IMR-90 (cell line): ENCODE results near the gene EHBP1. TPM values are rescaled to one million over a fixed set of nuclear protein-coding genes. Genes with fewer than 3 reads are reported as not detected.

Experiments used
- ATAC-seq: fragments of 200-7000 bp; cut with Tn5 transposase; 2 replicates; pipeline ENCODE4 v1.9.1; 2020; ENCODE audit warnings: low read depth, mild to moderate bottlenecking, moderate library complexity
- BruUV-seq: library from RNA; stranded (reverse); fragments of 400-500 nt; replicated peaks from 2 replicates; lab custom pipeline; 2021; lab: Mats Ljungman, UMichigan
- CTCF ChIA-PET: fragments of 300-600 bp; formaldehyde crosslinking; extraction: SDS; loops from one replicate; lab custom pipeline; 2021; ENCODE audit warnings: antibody characterized with exemption; lab: Yijun Ruan, JAX
- POLR2A ChIA-PET: fragments of 300-600 bp; sonication (Branson Sonifier 250); formaldehyde crosslinking; loops from one replicate; lab custom pipeline; 2022; ENCODE audit warnings: antibody characterized with exemption; ENCODE audit not compliant: unreplicated experiment; lab: Charles Lee
- DNase-seq: peaks from one replicate; pipeline ENCODE4 v3.0.0; 2013
- H2AFZ ChIP-seq: replicated peaks from 2 replicates; pipeline ENCODE3; 2013; ENCODE audit warnings: low read length, mild to moderate bottlenecking; ENCODE audit not compliant: poor library complexity
- H2AK5ac ChIP-seq: 2 replicates; pipeline ENCODE4 v1.6.1; 2013; ENCODE audit warnings: low read depth, low read length, inconsistent platforms
- H2AK9ac ChIP-seq: replicated peaks from 2 replicates; pipeline ENCODE3; 2013; ENCODE audit warnings: mild to moderate bottlenecking, low read depth, low read length, moderate library complexity; ENCODE audit not compliant: poor library complexity
- H2BK120ac ChIP-seq: 2 replicates; pipeline ENCODE4 v1.6.1; 2013; ENCODE audit warnings: low read depth, low read length, inconsistent platforms
- H2BK15ac ChIP-seq: 3 replicates; pipeline ENCODE4 v1.6.1; 2013; ENCODE audit warnings: low read depth, low read length, inconsistent platforms
- H2BK20ac ChIP-seq: 2 replicates; pipeline ENCODE4 v1.6.1; 2013; ENCODE audit warnings: low read depth, mild to moderate bottlenecking, inconsistent platforms, low read length, moderate library complexity
- H2BK5ac ChIP-seq: 2 replicates; pipeline ENCODE4 v1.6.1; 2013; ENCODE audit warnings: mild to moderate bottlenecking, low read depth, low read length, inconsistent platforms; ENCODE audit not compliant: poor library complexity, severe bottlenecking
- H3K14ac ChIP-seq: replicated peaks from 2 replicates; pipeline ENCODE4 v1.6.1; 2013; ENCODE audit warnings: low read depth, low read length, inconsistent platforms
- H3K18ac ChIP-seq: 2 replicates; pipeline ENCODE4 v1.6.1; 2013; ENCODE audit warnings: low read depth, low read length, control low read depth
- H3K23ac ChIP-seq: 2 replicates; pipeline ENCODE4 v1.6.1; 2013; ENCODE audit warnings: low read depth, low read length, inconsistent platforms
- H3K27ac ChIP-seq: 2 replicates; pipeline ENCODE4 v1.5.1; 2013; ENCODE audit warnings: mild to moderate bottlenecking, control low read depth, low read length; ENCODE audit not compliant: insufficient read depth
- H3K27me3 ChIP-seq: 2 replicates; pipeline ENCODE4 v1.6.1; 2013; ENCODE audit warnings: low read length; ENCODE audit not compliant: control insufficient read depth, insufficient read depth
- H3K36me3 ChIP-seq: 2 replicates; pipeline ENCODE4 v1.6.1; 2013; ENCODE audit warnings: low read length, mixed read lengths; ENCODE audit not compliant: control insufficient read depth, insufficient read depth
- H3K4ac ChIP-seq: 2 replicates; pipeline ENCODE4 v1.6.1; 2013; ENCODE audit warnings: low read depth, low read length, inconsistent platforms
- H3K4me1 ChIP-seq: 2 replicates; pipeline ENCODE4 v1.6.1; 2013; ENCODE audit warnings: low read length, mixed read lengths; ENCODE audit not compliant: control insufficient read depth, insufficient read depth
- H3K4me2 ChIP-seq: 2 replicates; pipeline ENCODE4 v1.6.1; 2013; ENCODE audit warnings: low read depth, mild to moderate bottlenecking, control low read depth, low read length, moderate library complexity
- H3K4me3 ChIP-seq: 2 replicates; pipeline ENCODE4 v1.5.1; 2013; ENCODE audit warnings: low read depth, mild to moderate bottlenecking, control low read depth, low read length, moderate library complexity; ENCODE audit not compliant: insufficient read depth
- H3K56ac ChIP-seq: 2 replicates; pipeline ENCODE4 v1.6.1; 2013; ENCODE audit warnings: low read length, inconsistent platforms; ENCODE audit not compliant: insufficient read depth; ENCODE audit errors: extremely low read depth
- H3K79me1 ChIP-seq, 2 experiments: 2 replicates each; pipeline ENCODE4 v1.6.1; 2013; ENCODE audit warnings: low read length in 2 of 2, inconsistent platforms in 1 of 2, low read depth in 1 of 2
- H3K9ac ChIP-seq: 2 replicates; pipeline ENCODE4 v1.6.1; 2013; ENCODE audit warnings: low read depth, low read length, control low read depth
- H3K9me1 ChIP-seq: 2 replicates; pipeline ENCODE4 v1.6.1; 2013; ENCODE audit warnings: low read length, inconsistent platforms; ENCODE audit not compliant: insufficient read depth
- H3K9me3 ChIP-seq: 2 replicates; pipeline ENCODE4 v1.6.1; 2013; ENCODE audit warnings: low read length; ENCODE audit not compliant: control insufficient read depth, insufficient read depth
- H4K20me1 ChIP-seq: 2 replicates; pipeline ENCODE4 v1.6.1; 2013; ENCODE audit warnings: low read length, inconsistent platforms; ENCODE audit not compliant: insufficient read depth
- H4K5ac ChIP-seq: 2 replicates; pipeline ENCODE4 v1.6.1; 2013; ENCODE audit warnings: mild to moderate bottlenecking, low read depth, low read length, control low read depth
- H4K8ac ChIP-seq, 2 experiments: 2 replicates each; pipeline ENCODE4 v1.6.1; 2013; ENCODE audit warnings: low read depth in 2 of 2, low read length in 2 of 2, control low read depth in 1 of 2, inconsistent platforms in 1 of 2
- H4K91ac ChIP-seq: 2 replicates; pipeline ENCODE4 v1.6.1; 2013; ENCODE audit warnings: low read depth, low read length, inconsistent platforms; ENCODE audit not compliant: insufficient read depth
- BHLHE40 ChIP-seq: fragments of 150-350 bp; IDR thresholded peaks from 2 replicates; pipeline ENCODE4 v1.6.1; 2016; ENCODE audit warnings: mild to moderate bottlenecking, low read depth, low read length
- CHD1 ChIP-seq: IDR thresholded peaks from 2 replicates; pipeline ENCODE4 v1.6.1; 2012; ENCODE audit warnings: low read depth, low read length, improper control_type of control experiment
- CTCF ChIP-seq: conservative IDR thresholded peaks from 2 replicates; pipeline ENCODE4 v1.5.1; 2012; ENCODE audit warnings: mild to moderate bottlenecking, low read depth, low read length, improper control_type of control experiment
- ELK1 ChIP-seq: fragments of 150-350 bp; IDR thresholded peaks from 2 replicates; pipeline ENCODE4 v1.6.1; 2016; ENCODE audit warnings: low read depth, mild to moderate bottlenecking, low read length, moderate library complexity, borderline replicate concordance
- FOS ChIP-seq: fragments of 150-350 bp; IDR thresholded peaks from 2 replicates; pipeline ENCODE4 v1.6.1; 2016; ENCODE audit warnings: low read depth, low read length
- MAFK ChIP-seq: IDR thresholded peaks from 2 replicates; pipeline ENCODE4 v1.6.1; 2012; ENCODE audit warnings: low read depth, low read length, improper control_type of control experiment
- MAZ ChIP-seq: IDR thresholded peaks from 2 replicates; pipeline ENCODE4 v1.6.1; 2012; ENCODE audit warnings: low read depth, mild to moderate bottlenecking, low read length, improper control_type of control experiment, moderate library complexity, borderline replicate concordance
- NFE2L2 ChIP-seq: fragments of 150-350 bp; IDR thresholded peaks from 2 replicates; pipeline ENCODE4 v1.6.1; 2016; ENCODE audit warnings: low read depth, mild to moderate bottlenecking, low read length
- POLR2A ChIP-seq: IDR thresholded peaks from 2 replicates; pipeline ENCODE4 v1.6.1; 2012; ENCODE audit warnings: mild to moderate bottlenecking, low read depth, low read length
- RAD21 ChIP-seq: IDR thresholded peaks from 2 replicates; pipeline ENCODE4 v1.6.1; 2012; ENCODE audit warnings: low read length, improper control_type of control experiment
- RCOR1 ChIP-seq: IDR thresholded peaks from 2 replicates; pipeline ENCODE4 v1.6.1; 2012; ENCODE audit warnings: mild to moderate bottlenecking, low read length, improper control_type of control experiment; ENCODE audit not compliant: insufficient replicate concordance
- RFX5 ChIP-seq: IDR thresholded peaks from 2 replicates; pipeline ENCODE4 v1.8.0; 2012; ENCODE audit warnings: low read depth, mild to moderate bottlenecking, low read length, moderate library complexity
- SMC3 ChIP-seq: fragments of 150-350 bp; IDR thresholded peaks from 2 replicates; pipeline ENCODE4 v1.6.1; 2016; ENCODE audit warnings: low read depth, mild to moderate bottlenecking, antibody characterized with exemption, low read length, moderate library complexity
- USF2 ChIP-seq: fragments of 150-350 bp; IDR thresholded peaks from 2 replicates; pipeline ENCODE4 v1.6.1; 2017; ENCODE audit warnings: mild to moderate bottlenecking, antibody characterized with exemption, low read length, low read depth
- WGBS, 2 experiments: methylation state at CpG; one replicate each; pipeline versions ENCODE4 v1.1.5 to v1.1.7; 2013; ENCODE audit warnings: missing lambda C conversion rate in 2 of 2; ENCODE audit not compliant: insufficient read length in 1 of 2; ENCODE audit errors: extremely low coverage in 2 of 2; 5-methylcytosine and 5-hydroxymethylcytosine counted together
- dilution Hi-C: fragments of 300-500 bp; cut with HindIII; formaldehyde crosslinking; loops from one replicate; pipeline ENCODE4 v1.14.3; 2018; ENCODE audit warnings: low sequenced_read_pairs; ENCODE audit not compliant: unreplicated experiment
- in situ Hi-C: fragments of 300-500 bp; cut with MboI; formaldehyde crosslinking; loops from 3 replicates; pipeline ENCODE4 v1.14.3; 2019; ENCODE audit warnings: low sequenced_read_pairs, inconsistent platforms, mixed read lengths
- intact Hi-C: fragments of 100-400 bp; cut with micrococcal nuclease; formaldehyde crosslinking; loops from 2 replicates; pipeline ENCODE4 v1.10.0; 2022
- polyA plus RNA-seq, 3 experiments: library from polyadenylated mRNA; depleted of rRNA; stranded (reverse); fragments of >200 nt; gene quantifications; 2 replicates each; pipeline ENCODE4 v1.2.3, GENCODE V29; 2012; ENCODE audit warnings: low replicate concordance in 1 of 3
- total RNA-seq: library from RNA; depleted of rRNA; stranded (reverse); fragments of >200 nt; gene quantifications from 2 replicates; pipeline ENCODE4 v1.2.3, GENCODE V29; 2012

The EHBP1 gene
- total and polyA plus RNA-seq, 2 of the 4 experiments (the other 2 are of a cell fraction), result 28.3 to 44.4 TPM

GRCh38 chr2:62923881-62924280 lies 218.4 kb downstream of the EHBP1 start:
- POLR2A ChIA-PET, result no interaction called here
- TF ChIP-seq CTCF, result no peak
- no peak for TF ChIP-seq SMC3
- TF ChIP-seq BHLHE40, result no peak
- TF ChIP-seq USF2, result no peak
- TF ChIP-seq RAD21, result no peak
- no peak for TF ChIP-seq ELK1
- no peak for TF ChIP-seq RFX5
- no peak for TF ChIP-seq MAZ
- TF ChIP-seq CHD1, result no peak
- no peak for TF ChIP-seq RCOR1
- no peak for TF ChIP-seq POLR2A
- TF ChIP-seq MAFK, result no peak
- TF ChIP-seq FOS, result no peak
- no peak for TF ChIP-seq NFE2L2
- Histone ChIP-seq H4K91ac (no peak overlapping the region), H4K5ac (no peak overlapping the region), H3K36me3 (peaks cover 12% of the 10 kb centered on the region; the same call in 1 of the 2 replicates), H4K20me1 (no peaks in the 10 kb centered on the region), H4K8ac (no peak overlapping the region), H3K4me1 (no peaks in the 10 kb centered on the region), H3K14ac (no peak overlapping the region), H3K18ac (no peak overlapping the region), H3K9me1 (no peaks in the 10 kb centered on the region), H3K9me3 (peaks cover 7% of the 10 kb centered on the region; the same call in 1 of the 2 replicates), H2BK5ac (no peak overlapping the region), H3K79me1 (no peaks in the 10 kb centered on the region; a peak in 1 of 4 replicates), H3K4me2 (no peak overlapping the region), H3K27ac (no peak overlapping the region), H3K4ac (no peak overlapping the region), H3K23ac (no peak overlapping the region), H2AK5ac (no peak overlapping the region), H2BK20ac (no peak overlapping the region), H2AFZ (no peak overlapping the region), H2AK9ac (no peak overlapping the region), H3K56ac (no peak overlapping the region), H3K27me3 (no peaks in the 10 kb centered on the region), H2BK120ac (no peak overlapping the region), H3K9ac (no peak overlapping the region), H3K4me3 (no peak overlapping the region), H2BK15ac (no peak overlapping the region)
- WGBS, 2 experiments, result no CpG with 5 or more reads among the region's 2 CpGs
- no TSS peak for BruUV-seq
- in situ Hi-C loops, result no loop called here
- dilution Hi-C loops, result no loop called here
- DNase-seq (no peak), ATAC-seq (no peak)
- intact Hi-C loops, result no loop called here
- CTCF ChIA-PET, result no interaction called here
